Ovary (tissue), 9 donors: ENCODE measurements around the gene TTLL6. TPM values are rescaled to one million over a fixed set of nuclear protein-coding genes. Genes with fewer than 3 reads are reported as not detected.
A peak's percentile ranks its signal among the peaks of the same experiment; 100 is the strongest.
"Not testable (repeated sequence)": the region's sequence is repeated elsewhere in the genome, so short reads cannot be mapped to it uniquely, and the experiment has no call there.

ENCODE experiments used
- DNase-seq, 5 donors: peaks; one replicate each; pipeline ENCODE4 v3.0.0-alpha.2; 2019 to 2020
- H3K27ac ChIP-seq, 2 donors: fragments of 200-600 bp; one replicate each; pipeline versions ENCODE4 v1.5.1 to v1.8.0; 2019 to 2022
- H3K27me3 ChIP-seq: fragments of 200-600 bp; one replicate; pipeline ENCODE4 v1.8.0; 2022
- H3K36me3 ChIP-seq: fragments of 200-600 bp; sonication (generic); one replicate; pipeline ENCODE4 v1.5.1; 2019
- H3K4me1 ChIP-seq: one replicate; pipeline ENCODE4 v1.8.1; 2013; ENCODE audit warnings: mild to moderate bottlenecking, moderate library complexity; ENCODE audit not compliant: insufficient read depth
- H3K4me3 ChIP-seq: fragments of 200-600 bp; sonication (generic); one replicate; pipeline ENCODE4 v1.5.1; 2017
- H3K9me3 ChIP-seq, 2 donors: fragments of 200-600 bp in 1 of 2; sonication (generic) in 1 of 2; one replicate each; pipeline versions ENCODE4 v1.5.1 to v1.8.1; 2013 to 2019; ENCODE audit warnings: mild to moderate bottlenecking in 1 of 2, moderate library complexity in 1 of 2
- EP300 ChIP-seq: sonication (generic); formaldehyde crosslinking; IDR thresholded peaks from one replicate; pipeline ENCODE4 v1.6.1; 2017; ENCODE audit warnings: antibody characterized with exemption
- POLR2A ChIP-seq: fragments of 450-650 bp; IDR thresholded peaks from one replicate; pipeline ENCODE4 v1.6.1; 2017; ENCODE audit warnings: antibody characterized with exemption, mild to moderate bottlenecking, moderate library complexity
- WGBS, 3 donors: extraction: QIAGEN DNeasy Blood & Tissue Kit in 1 of 3; methylation state at CpG; one replicate each; pipeline versions ENCODE4 v1.1.5 to v1.1.7; 2013 to 2017; 5-methylcytosine and 5-hydroxymethylcytosine counted together
- intact Hi-C, 4 donors: fragments of 100-400 bp; cut with DNase I; formaldehyde crosslinking; loops; one replicate each; pipeline versions ENCODE4 v1.11.0 to v1.15.1; 2022 to 2023
- polyA plus RNA-seq, 2 donors: library from polyadenylated mRNA; stranded (reverse); fragments of 200-250 nt in 1 of 2; fragments of 350-450 nt in 1 of 2; fragmentation: Illumina TruSeq in 1 of 2; extraction: RNeasy Lipid Tissue Mini Kit (QIAGEN cat#74804) in 1 of 2; gene quantifications; one replicate each; pipeline ENCODE4 v1.2.3, GENCODE V29; 2013 to 2014
- total RNA-seq, 7 donors: library from RNA; depleted of rRNA in 2 of 7; stranded (reverse); fragments of >200 nt in 2 of 7; fragmentation: NEBNext Ultra II Directional in 3 of 7; extraction: Animal tissue kit (Norgen Biotek cat#: 25700) in 3 of 7; gene quantifications; one replicate each; pipeline versions ENCODE4 v1.1.0 to v1.2.4, GENCODE V29; 2016 to 2023
- TF ChIP-seq, protein P1 (sequence below), 3 donors: fragments of 450-650 bp in 2 of 3; fragments of 200-600 bp in 1 of 3; IDR thresholded peaks; one replicate each; pipeline versions ENCODE4 v1.5.1 to v1.8.0; 2016 to 2022; ENCODE audit warnings: antibody characterized with exemption in 3 of 3, mild to moderate bottlenecking in 1 of 3
- donor health status: DM: no; HTN: no; CAD: no; lungs with moderate emphysema.
- donor health status: DM: no; HTN: no; CAD: no.
- donor health status: Bipolar disorder and iron deficiency.
- donor health status: DM: yes; HTN: yes; CAD: no.
- donor health status: DM: no; HTN: no; CAD: no.
- donor health status: DM: yes; HTN: yes; CAD: no.

Gene TTLL6
- total and polyA plus RNA-seq, 9 donors, result 0.06 to 3.8 (median 0.44) TPM; not detected in 3

DNA sequence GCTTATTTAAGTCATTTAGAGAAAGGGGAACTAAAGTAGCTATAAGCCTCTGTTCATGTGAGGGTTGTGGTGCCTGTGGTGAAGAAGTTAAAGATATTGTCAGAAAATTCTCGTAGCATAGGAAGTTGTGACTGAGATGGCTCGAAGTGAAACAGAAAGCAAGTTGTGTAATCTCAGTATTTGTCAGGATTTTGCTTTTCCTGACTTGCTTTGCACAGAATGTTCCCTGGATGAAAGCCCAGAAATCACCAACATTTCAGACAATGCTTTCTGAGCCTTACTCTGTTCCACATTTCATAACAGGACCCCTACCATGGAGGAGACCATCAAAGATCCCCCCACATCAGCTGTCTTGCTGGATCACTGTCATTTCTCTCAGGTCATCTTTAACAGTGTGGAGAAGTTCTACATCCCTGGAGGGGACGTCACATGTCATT, 24.4 kb upstream of the TTLL6 start:
- peak overlapping the region; percentile 34 for H3K4me3 ChIP-seq
- no peaks in the 10 kb centered on the region for H3K27me3 ChIP-seq
- TF ChIP-seq EP300, result no peak
- TF ChIP-seq POLR2A, result peak; percentile 8
- H3K9me3 ChIP-seq, result no peaks in the 10 kb centered on the region
- H3K36me3 ChIP-seq, result no peaks in the 10 kb centered on the region
- peak in 2 of 5 donors; percentile 26 to 48 for DNase-seq
- peaks cover 7% of the 10 kb centered on the region for H3K4me1 ChIP-seq
- WGBS, 3 donors, result 6 to 14% (median 11%) methylated on average over 3 of the region's 3 CpGs
- peak overlapping the region; percentile 70 to 77 for H3K27ac ChIP-seq
- intact Hi-C loops, result no loop called here

DNA sequence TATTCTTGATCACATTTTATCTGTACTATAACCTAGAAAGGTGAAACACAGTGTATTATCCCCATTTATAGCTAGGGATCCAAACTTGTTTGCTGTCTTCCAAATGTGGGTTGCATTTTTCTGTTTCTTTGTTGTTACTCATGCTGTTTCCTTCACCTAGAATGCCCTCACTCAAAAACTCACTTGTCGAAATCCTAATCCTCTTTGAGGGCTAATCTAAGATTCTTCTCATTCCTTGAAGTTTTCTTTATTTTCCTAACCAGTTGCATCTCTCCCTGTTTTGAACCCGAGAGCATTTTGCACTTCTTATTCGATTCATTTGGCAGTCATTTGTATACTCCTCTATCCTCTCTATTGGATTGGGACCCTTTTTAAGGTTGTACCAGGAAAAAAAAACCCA, 23.4 kb upstream of the TTLL6 start:
- intact Hi-C loops, result no loop called here
- no peaks in the 10 kb centered on the region for H3K27me3 ChIP-seq
- H3K9me3 ChIP-seq, result no peaks in the 10 kb centered on the region
- H3K4me3 ChIP-seq, result no peak overlapping the region
- 8 to 11% (median 9%) methylated on average over 3 of the region's 3 CpGs for WGBS, 3 donors
- peaks cover 11% of the 10 kb centered on the region for H3K4me1 ChIP-seq
- no peaks in the 10 kb centered on the region for H3K36me3 ChIP-seq
- TF ChIP-seq, protein P1, sequence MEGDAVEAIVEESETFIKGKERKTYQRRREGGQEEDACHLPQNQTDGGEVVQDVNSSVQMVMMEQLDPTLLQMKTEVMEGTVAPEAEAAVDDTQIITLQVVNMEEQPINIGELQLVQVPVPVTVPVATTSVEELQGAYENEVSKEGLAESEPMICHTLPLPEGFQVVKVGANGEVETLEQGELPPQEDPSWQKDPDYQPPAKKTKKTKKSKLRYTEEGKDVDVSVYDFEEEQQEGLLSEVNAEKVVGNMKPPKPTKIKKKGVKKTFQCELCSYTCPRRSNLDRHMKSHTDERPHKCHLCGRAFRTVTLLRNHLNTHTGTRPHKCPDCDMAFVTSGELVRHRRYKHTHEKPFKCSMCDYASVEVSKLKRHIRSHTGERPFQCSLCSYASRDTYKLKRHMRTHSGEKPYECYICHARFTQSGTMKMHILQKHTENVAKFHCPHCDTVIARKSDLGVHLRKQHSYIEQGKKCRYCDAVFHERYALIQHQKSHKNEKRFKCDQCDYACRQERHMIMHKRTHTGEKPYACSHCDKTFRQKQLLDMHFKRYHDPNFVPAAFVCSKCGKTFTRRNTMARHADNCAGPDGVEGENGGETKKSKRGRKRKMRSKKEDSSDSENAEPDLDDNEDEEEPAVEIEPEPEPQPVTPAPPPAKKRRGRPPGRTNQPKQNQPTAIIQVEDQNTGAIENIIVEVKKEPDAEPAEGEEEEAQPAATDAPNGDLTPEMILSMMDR (IDR thresholded peaks at IDR 0.05), result no peak
- peak overlapping the region; percentile 70 to 77 for H3K27ac ChIP-seq
- DNase-seq, result no peak

DNA sequence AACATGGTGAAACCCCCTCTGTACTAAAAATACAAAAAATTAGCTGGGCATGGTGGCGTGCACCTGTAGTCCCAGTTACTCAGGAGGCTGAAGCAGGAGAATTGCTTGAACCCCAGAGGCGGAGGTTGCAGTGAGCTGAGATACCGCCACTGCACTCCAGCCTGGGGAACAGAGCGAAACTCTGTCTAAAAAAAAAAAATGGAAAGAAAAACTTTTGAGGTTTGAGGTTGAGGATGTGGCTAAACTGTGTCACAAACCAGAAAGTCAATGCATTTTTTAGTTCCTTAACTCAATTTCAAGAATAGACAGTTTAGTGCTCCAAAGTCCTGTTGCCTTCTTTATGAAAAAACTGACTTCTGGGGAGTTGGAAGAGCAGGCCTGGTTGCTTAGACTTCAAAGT, 20.4 kb upstream of the TTLL6 start:
- H3K27me3 ChIP-seq, H3K9me3 ChIP-seq, H3K36me3 ChIP-seq, DNase-seq, intact Hi-C loops, H3K4me3 ChIP-seq, H3K27ac ChIP-seq: not testable (repeated sequence)
- WGBS, 3 donors, result 83 to 97% (median 95%) methylated on average over 4 of the region's 4 CpGs
- H3K4me1 ChIP-seq, result peaks cover 12% of the 10 kb centered on the region

DNA sequence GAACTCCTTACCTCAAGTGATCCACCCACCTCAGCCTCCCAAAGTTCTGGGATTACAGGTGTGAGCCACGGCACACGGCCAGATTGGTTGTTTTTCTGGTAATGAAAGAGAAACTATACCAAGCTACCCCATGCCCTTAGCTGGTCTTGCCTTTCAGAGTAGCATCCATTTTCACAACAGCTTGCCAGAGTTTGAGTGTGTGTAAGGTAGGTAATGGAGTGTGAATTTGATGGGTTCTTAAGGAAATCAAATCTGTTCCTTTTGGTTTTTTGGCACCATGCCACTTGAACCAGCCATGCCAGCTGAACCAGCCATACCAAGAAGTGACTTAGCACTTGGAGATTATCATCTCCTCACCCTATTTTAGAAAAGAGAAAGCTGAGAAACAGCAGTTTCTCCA, 18.9 kb upstream of the TTLL6 start:
- TF ChIP-seq POLR2A (no peak), EP300 (no peak)
- TF ChIP-seq, protein P1 (IDR thresholded peaks at IDR 0.05), result no peak
- Histone ChIP-seq H3K27me3 (no peaks in the 10 kb centered on the region), H3K27ac (no peak overlapping the region), H3K4me3 (no peak overlapping the region), H3K36me3 (no peaks in the 10 kb centered on the region), H3K9me3 (no peaks in the 10 kb centered on the region), H3K4me1 (peaks cover 13% of the 10 kb centered on the region)
- DNase-seq, result no peak
- intact Hi-C loops, result no loop called here
- WGBS, 3 donors, result 88 to 95% (median 92%) methylated on average over 2 of the region's 2 CpGs

DNA sequence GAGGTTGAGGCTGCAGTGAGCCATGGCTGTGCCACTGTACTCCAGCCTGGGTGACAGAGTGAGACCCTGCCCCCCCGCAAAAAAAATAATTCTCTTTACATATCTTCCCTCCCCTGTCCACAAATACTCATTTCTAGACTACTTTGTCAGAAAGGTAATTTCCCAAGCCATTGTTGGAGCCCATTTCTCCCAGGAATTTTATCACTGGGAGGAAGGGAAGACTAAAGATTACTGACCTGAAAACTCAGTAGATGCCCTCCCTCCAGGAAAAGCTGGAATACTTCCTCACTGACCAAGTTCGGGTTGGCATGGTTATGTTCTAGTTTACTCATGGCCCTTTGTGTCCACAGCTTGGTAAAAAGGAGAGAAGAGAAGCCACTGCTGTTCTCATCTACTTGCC, 17.9 kb upstream of the TTLL6 start:
- H3K27ac ChIP-seq, result no peak overlapping the region
- TF ChIP-seq, protein P1 (IDR thresholded peaks at IDR 0.05), result no peak
- TF ChIP-seq POLR2A (no peak), EP300 (no peak)
- H3K36me3 ChIP-seq, result no peaks in the 10 kb centered on the region
- no peak for DNase-seq
- H3K4me1 ChIP-seq, result peaks cover 14% of the 10 kb centered on the region
- intact Hi-C loops, result no loop called here
- 69 to 75% (median 71%) methylated on average over 2 of the region's 2 CpGs for WGBS, 3 donors
- no peak overlapping the region for H3K4me3 ChIP-seq
- no peaks in the 10 kb centered on the region for H3K9me3 ChIP-seq
- no peaks in the 10 kb centered on the region for H3K27me3 ChIP-seq

DNA sequence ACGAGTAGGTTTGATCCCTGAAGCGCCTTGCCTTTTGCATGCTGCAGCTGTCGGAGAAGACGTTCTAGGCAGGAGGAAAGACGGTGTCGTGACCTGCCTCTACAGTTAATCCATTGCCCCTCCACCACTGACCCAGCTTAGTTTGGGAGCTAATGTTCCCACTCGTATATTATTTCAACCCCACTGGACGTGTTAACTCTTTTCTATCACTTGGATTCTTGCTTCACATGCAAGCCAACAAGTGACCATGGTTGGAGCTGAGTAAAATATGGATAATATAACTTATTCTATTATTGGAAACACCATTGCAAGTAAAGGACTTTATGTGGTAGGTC, 14.5 kb upstream of the TTLL6 start:
- no peaks in the 10 kb centered on the region for H3K9me3 ChIP-seq
- H3K4me3 ChIP-seq, result peak overlapping the region; percentile 91
- 1 to 2% (median 1%) methylated on average over 8 of the region's 8 CpGs for WGBS, 3 donors
- DNase-seq, result no peak
- H3K4me1 ChIP-seq, result peaks cover 13% of the 10 kb centered on the region
- intact Hi-C loops, result no loop called here
- H3K27me3 ChIP-seq, result no peaks in the 10 kb centered on the region
- peak overlapping the region; percentile 82 to 93 for H3K27ac ChIP-seq
- TF ChIP-seq POLR2A (no peak), EP300 (no peak)
- TF ChIP-seq, protein P1 (IDR thresholded peaks at IDR 0.05), result no peak
- no peaks in the 10 kb centered on the region for H3K36me3 ChIP-seq
